HG03045 (cell line): ENCODE measurements around the gene CACNB2.
"Not testable (repeated sequence)": the region's sequence is repeated elsewhere in the genome, so short reads cannot be mapped to it uniquely, and the experiment has no call there.

Source experiments
- ATAC-seq: cut with Tn5 transposase; IDR thresholded peaks from one replicate; pipeline ENCODE4 v1.9.1; 2021; ENCODE audit warnings: mild to moderate bottlenecking, moderate library complexity; ENCODE audit not compliant: unreplicated experiment

The CACNB2 gene

DNA sequence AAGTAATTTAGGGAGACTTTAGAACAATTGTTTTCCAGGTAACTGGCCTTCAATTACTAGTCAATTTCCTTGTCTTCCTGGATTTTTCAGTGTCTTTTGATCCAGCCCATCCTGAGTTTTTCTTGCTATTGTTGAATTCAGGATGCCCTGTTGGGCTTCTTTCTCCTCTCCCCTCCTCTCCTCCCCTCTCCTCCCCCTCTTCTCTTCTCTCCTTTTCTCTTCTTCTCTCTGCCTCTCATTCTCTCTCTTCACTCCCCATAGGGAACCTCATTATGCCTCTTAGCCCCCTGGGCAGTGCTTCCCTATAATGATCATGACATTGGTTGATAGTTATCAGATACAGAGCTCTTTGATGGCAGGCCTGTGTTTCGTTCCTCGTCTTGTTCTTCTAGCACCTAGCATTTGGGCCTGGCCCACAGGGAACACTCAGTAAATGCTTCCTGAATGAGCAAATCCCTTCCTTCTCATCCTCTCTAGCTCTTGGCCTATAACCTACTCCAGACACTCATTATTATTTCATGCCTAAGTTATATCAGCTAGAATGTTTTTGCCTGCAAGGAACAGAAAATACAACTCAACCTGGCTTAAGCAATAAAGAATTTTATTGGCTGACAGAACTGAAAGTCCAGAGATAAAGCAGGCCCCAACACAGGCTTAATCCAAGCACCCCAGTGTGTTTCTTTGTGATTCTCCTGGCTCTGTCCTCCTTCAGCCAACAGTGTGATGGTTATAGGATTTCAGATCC, 56.8 kb downstream of the CACNB2 start:
- no peak for ATAC-seq

DNA sequence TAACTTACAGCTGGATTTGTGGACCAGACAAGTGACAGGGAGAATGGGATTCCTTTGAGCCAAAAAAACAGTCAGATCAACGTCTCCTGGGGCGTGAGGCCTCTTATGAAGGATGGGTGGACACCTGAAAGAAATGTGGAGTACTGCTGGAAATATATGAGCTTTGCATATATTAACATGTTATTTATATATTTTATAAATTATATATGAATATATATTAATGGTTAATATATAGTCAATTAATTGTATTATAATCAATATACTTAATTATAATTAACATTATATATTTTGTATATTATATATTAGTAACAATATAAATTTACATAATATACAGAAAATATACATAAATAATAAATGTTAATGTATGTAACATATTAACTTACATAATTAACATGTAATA, 57.5 kb downstream of the CACNB2 start:
- no peak for ATAC-seq

DNA sequence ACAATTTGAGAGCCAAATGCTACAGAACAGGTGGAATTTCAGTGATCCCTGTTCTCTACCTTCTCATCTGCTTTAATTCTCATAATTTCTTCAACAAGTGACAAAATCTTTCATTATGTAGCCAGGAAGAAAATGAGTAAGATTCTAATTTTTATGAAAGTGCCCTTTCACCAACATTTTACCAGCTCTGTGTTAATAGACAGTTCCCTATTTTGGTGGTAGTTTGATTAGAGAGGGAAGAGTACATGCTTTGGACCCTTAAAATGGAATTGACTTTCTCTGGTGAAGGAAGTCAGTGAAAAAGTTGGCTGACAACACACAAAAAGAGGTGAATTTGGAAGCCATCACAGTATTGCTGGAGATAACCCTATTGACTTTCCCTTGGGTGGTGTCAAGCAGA, 61.7 kb downstream of the CACNB2 start:
- ATAC-seq = no peak

DNA sequence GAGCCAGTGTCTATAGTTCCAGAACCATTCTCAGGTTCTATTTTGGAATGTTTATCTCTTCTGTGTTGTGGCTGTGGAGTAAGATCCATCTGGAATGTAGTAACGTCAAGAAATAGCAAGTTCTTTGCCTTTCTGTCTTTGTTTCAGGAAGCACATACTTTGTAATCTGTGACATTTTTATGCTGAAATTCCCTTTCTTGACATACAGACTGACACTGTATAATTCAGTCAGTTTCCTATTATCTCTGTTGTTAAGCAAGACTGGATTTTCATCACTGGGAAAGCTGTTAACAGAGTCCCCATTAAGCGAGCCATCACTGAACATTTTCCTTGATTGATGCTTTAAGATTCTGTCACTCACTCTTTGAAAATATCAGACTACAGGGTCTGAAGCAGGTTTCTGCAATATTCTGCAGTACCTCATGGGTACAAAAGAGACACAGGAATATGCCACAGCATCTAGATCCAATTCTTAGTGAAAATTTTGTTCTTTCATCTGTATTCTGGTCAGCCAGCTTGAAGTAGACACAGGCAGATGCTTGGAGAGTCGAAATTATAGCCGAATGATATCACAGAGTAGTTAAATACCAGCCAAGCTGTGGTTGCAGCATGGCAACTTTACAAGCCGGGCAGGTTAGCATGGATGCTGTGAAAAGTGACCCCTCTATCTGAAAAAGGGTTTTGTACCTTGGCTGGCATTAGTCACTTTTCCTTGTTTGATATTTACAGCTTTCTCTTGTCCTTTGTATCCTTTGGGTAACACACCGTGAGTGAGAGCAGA, 62.6 kb downstream of the CACNB2 start:
- ATAC-seq = no peak

DNA sequence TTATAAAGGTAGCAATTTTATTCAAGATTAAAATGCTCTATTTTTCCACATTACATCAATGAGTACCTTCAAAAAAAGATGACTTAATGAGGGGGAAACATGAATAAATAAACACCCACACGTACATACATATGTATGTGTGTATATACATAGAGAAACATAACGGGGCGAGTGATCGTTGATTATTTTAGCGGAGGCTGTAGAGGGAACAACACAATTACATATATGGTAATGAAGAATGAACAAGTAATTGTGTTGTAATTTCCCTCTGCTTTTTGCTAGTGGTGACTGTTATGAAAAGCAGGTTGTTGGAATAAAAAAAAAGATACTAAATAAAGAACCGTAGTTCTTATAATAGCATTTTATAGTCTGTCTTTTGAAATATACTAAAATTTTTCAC, 63.2 kb downstream of the CACNB2 start:
- ATAC-seq = no peak

DNA sequence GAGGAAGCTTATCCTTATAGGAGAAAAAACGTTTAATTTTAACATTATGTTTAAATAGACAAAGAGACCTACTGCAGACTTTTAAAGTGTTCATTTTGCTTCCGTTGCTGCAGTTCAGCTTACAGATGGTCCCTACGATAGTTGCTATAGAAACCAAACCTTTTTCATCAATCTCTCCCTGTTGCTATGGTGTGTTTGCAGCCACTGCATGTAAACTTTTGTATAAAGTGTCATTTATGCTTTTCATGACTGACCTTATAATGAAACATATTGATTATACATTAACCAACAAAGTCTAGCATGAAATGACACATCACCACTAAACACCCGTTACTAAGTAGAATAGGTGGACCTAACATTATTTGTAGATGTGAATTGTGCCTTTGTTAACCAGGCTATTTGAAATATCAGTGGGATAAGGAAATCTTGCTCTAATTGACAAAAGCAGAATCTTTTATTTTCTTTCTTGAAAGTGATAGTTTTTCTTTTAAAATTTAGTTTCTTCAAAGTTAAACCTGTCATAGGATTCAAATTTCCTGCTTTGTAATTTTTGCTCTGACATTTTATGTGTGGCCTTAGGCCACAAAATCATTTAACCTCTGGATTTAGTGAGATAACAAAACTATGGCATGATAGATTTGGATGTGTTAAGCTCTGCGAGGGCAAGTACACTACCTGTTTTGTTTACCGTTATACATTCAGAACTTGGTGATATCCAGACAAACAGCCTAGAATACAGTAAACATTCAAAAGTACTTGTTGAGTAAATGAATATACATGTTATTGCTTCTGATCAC, 64.0 kb downstream of the CACNB2 start:
- ATAC-seq = no peak

DNA sequence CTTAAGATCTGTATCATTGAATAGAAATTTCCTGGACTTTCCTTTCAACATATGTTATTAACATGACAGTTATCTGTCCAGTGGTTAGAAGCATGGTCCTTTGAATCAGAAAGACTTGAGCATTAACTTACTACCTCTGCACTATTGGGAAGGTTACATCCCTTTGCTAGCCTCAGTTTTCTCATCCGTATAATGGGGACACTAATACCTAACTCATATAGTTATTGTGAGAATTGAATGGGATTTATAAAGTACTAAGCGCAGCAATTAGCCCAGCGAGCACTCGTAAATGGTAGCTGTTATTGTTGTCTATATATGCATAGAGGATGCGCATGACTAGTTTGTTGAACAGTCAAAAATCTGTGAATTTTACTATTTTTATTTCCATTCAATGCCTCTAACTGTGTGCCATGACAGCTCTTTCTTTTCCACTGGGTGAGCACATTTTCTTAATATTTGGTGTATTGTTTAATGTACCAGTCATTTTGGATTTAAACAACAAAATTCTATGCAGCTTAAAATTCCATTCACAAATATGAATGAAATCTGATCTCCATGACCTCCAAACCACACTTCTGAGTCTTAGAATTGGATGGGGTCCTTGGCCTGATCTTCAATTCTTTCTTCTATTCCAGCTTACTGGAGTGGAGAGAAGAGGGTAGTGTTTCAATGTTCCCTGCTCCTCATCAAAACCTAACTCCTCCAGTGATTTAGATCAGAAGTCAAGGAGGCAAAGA, 65.0 kb downstream of the CACNB2 start:
- ATAC-seq = no peak

DNA sequence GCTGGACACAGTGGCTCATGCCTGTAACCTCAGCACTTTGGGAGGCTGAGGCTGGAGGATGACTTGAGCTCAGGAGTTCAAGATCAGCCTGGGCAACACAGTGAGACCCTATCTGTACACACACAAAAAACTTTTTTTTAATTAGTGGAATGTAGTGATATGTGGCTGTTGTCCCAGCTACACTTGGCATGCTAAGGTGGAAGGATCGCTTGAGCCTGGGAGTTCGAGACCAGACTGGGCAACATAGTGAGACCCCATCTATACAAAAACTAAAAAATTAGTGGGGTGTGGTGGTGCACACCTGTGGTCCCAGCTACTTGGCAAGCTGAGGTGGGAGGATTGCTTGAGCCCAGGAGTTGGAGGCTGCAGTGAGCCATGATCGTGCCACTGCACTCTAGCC, 68.0 kb downstream of the CACNB2 start:
- not testable (repeated sequence) for ATAC-seq

DNA sequence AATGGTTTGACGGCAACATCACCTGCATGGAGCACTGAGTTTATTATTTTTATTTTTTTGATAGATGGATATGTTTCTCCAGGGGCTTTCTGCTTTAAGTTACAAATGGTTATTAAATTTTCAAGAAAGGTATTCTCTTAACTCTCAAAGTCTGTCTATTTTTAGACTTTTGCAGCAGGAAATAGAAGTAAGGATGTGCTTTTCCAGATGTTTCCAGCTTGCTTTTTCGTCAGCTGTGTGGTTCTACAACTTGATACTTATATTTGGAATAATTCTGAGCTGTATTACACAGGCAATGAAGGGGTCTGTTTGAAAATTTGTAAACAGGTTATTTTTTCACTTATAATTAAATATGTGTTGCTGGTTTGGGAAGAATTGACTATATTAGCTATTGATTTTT, 69.0 kb downstream of the CACNB2 start:
- ATAC-seq = no peak

DNA sequence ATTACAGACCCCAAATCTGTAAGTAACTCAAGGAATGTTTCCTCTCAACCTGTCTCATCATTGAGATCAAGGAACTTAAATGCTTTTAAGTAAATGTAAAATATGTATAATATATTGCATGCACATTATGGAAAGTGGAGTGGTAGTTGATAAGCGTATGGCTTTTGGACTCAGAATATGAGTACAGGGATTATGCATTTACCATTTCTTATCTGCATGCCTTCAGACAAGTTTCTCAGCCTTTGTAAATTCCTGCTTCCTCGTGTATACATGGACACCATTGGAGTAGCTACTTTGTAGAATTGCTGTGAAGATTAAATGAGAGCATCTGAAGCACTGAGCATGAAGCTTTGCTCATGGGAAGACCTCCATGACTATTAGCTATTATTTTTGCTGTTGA, 70.5 kb downstream of the CACNB2 start:
- no peak for ATAC-seq

DNA sequence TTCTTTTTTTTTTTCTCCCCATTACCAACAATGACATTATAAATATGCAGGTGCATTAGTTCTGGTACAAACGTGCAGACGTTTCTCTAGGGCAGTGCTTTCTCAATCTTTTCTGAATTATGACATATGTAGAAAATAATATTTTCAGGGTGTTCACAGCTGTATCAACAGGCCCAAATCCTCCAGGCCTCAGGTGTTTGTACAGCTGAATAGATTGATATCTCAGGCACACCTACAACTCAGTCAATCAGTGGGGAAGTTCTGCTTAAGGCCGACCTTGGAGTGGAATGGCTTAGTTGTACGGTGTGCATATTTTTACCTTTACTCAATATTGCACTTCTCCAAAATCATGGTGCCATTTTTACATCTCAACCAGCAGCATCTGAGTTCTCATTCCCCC, 71.6 kb downstream of the CACNB2 start:
- ATAC-seq = no peak

DNA sequence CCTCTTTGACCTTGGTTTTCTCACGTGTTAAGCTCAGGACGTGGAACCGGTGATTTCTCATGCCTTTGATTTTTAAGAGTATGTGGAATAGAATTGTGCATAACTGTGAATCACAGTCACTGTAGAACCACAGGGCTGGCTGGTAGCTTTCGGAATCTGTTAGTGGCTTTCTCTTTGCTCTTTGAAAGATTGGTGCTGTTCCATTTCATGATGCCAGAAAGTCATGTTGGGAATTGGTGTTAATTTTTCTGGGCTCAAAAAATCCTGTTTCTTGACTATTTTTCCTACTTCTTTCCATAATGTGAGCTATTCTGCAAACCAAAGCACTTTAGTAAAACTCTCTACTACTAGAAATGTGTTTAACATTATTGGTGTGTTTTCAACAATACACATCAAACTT, 73.0 kb downstream of the CACNB2 start:
- ATAC-seq = no peak

DNA sequence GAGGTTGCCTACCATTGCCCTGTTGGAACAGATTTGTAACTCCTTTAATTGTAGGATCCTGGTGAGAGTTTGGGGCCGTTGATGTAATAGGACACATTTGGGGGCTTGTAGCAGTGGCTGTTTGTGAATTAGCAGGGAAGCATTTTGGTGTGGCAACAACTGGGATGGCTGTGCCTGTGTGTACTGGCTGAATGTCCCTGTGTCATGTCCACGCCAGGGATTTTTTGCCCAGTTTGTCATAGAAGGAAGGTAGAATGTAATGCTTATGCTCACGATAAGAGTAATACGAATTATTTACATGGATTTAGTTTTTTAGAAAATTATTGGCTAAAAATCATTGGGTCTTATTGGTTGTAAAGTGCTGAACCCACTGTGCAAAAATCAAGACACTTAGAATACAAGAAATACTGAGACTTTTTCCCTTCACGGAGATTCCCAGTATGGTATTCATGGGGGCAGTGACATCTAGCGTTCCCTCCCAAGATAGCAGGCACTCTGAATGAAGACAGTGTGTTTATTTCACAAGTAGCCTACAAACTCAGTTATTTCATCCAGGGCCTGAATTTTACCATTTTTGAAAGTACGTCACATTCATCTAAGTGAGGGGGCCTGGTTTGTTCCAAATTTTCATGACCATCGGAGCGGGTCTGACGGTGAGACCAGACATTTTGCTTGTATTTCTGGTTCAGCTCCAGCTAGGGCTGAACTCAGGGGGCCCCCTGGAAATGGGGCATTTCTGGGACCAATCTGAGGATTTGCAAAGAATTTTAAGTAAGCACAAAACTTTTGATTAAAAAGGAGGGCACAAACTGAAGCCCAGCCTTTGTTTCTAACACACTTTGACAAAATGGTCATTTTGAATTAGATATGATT, 74.7 kb downstream of the CACNB2 start:
- ATAC-seq = no peak

DNA sequence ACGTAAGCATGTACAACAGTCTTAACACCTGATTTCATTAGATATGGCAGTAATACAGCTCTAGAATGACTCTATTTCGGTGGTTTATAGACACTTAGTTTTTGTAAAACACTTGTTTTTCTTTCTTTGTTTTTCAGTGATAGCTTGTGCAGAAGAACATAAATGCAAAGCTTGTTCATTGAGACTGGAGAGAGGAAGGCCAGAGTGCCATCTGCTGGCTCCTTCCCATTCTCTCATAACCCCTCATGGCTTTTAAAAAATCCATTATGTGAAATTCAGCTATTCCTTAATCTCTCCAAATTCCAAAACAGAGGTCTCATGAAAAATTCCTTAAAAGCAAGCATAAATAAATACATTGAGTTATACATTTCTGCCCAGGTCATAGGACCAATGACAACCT, 76.3 kb downstream of the CACNB2 start:
- ATAC-seq = no peak

DNA sequence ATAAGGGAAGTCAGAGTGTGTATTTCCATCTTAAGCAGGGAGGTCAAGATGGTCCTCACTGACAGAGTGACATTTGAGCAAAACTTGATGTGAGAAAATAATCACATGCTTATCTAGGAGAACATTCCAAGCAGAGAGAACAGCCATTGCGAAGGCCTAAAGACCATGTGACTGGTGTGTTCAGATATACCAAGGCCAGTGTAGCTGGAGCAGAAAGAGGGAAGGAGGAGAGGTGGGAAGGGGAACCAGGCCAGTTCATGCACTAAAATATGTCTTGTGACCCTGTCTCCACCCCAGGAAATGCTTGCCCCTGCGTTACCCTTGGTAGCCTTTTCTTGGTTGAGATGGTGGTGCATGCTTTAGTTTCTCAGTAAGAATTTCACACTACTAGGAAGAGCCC, 77.4 kb downstream of the CACNB2 start:
- ATAC-seq = no peak

DNA sequence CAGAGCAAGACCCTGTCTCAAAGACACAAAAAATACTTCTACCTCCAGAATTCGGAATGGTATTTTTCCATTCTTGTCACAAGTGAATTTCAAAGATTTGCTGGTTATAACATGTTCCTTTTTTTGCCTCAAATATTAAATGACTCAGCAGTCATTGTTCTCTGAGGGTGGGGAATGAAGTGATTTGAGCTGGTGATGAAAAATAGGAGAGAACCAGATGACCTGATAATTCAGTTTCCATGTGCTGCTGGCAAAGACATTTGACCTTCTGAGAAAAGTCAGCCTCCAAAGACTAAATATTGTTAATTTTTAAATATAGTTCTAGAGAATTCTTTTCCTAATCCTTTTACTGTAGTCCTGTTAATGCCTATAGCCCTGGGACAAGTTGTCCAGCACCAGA, 78.9 kb downstream of the CACNB2 start:
- ATAC-seq = no peak

DNA sequence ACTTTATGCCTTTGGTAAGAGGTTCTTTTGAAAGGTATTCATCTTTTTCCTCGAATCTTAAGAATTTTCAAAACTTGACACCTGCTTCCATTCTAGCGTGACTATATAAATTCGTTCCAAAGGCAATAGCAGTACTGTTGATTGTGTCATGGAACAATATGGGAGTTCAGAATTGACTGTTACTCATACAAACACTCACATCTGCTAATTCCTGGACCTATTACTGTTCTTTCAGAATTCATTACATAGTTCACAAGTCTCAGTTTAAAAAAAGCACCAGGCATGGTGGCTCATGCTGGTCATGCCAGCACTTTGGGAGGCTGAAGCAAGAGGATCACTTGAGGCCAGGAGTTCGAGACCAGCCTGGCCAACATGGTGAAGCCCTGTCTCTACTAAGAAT, 80.9 kb downstream of the CACNB2 start:
- no peak for ATAC-seq

DNA sequence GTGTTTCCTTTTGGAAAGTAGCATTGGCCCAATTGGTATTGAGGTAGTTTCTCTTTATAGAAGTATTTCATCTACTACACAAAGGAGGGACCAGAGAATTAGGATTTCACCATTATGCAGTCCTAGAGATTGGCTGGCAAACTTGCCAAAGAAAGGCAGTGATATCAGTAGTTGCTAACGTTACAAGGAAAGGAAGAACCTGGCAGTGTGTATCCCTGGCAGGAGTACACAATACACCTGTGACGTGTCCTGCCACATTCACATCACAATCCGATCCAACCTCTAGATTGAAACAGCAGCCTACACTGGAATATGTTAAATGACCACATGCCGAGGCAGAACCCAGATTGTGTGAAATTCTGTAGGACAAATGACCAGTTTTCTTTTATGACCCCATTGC, 81.7 kb downstream of the CACNB2 start:
- ATAC-seq = no peak

DNA sequence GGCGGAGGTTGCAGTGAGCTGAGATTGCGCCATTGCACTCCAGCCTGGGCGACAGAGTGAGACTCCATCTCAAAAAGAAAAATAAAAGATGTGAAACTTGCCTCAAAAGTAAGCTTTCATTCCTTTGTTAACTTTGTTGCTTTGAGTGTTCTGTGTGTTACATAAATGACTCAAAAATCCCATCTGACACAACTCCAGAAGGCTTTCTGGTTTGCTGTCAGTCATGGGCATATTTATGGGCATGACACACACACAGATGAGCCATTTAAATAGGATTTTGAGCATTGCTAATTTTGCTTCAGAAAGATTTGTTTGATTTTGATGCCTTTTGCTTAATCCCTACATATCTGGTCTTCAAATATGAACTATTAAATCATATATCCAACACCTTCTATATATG, 82.6 kb downstream of the CACNB2 start:
- no peak for ATAC-seq

DNA sequence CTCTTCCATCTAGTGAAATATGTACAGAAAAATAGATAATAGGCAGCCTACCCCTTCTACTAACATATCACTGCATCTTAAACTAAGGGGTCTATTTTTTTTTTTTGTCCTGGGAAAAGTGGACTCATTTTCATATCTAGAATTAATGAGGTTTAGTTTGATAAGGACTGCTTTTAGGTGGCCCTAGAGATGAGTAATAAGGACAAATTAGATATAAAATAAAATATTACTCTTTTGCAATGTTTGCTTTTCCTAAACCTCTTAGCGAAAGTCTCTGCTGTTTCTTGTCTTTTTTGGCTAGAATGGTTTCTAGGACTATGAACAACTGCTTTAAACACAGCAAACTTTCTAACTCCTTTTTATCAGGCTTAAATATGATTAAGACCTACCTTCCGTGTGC, 83.7 kb downstream of the CACNB2 start:
- ATAC-seq = no peak
